ENCODE results near the gene PAM. TPM values are rescaled to one million over a fixed set of nuclear protein-coding genes. Genes with fewer than 3 reads are reported as not detected.

The PAM gene
- total RNA-seq, 4 donors from 2014 or later = 73.0 to 181 (median 138) TPM

DNA sequence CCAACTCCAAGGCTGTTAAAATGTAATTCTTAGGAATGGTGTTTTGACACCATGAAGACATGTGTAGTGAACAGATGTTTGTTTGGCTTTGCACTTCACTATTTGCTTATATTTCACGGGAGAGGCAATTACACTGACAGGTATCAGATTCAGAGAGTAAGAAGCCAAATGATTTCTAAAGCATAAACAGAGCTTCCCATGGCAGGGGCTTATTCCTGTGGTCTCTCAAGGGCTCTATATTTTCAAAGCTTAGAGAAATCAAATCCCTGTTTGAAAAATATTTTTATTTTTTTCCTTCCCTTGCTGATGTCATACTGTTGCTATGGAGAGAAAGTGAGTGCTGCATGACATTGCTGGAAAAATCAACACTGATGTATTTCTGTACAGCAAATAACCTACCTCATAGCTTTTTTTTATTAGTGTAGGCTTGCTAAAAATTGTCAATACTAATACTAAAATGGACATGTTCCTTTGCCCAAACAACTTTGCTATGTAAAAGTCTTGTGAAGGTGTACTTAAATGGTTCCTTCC is 203.4 kb downstream of the PAM start:
- TF ChIP-seq POLR2A (IDR thresholded peaks at IDR 0.05) = no peak
- TF ChIP-seq, protein P1, sequence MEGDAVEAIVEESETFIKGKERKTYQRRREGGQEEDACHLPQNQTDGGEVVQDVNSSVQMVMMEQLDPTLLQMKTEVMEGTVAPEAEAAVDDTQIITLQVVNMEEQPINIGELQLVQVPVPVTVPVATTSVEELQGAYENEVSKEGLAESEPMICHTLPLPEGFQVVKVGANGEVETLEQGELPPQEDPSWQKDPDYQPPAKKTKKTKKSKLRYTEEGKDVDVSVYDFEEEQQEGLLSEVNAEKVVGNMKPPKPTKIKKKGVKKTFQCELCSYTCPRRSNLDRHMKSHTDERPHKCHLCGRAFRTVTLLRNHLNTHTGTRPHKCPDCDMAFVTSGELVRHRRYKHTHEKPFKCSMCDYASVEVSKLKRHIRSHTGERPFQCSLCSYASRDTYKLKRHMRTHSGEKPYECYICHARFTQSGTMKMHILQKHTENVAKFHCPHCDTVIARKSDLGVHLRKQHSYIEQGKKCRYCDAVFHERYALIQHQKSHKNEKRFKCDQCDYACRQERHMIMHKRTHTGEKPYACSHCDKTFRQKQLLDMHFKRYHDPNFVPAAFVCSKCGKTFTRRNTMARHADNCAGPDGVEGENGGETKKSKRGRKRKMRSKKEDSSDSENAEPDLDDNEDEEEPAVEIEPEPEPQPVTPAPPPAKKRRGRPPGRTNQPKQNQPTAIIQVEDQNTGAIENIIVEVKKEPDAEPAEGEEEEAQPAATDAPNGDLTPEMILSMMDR (IDR thresholded peaks at IDR 0.05) = no peak
- no peak for TF ChIP-seq POLR2AphosphoS5 (IDR thresholded peaks at IDR 0.05)
- TF ChIP-seq EP300 (IDR thresholded peaks at IDR 0.05; ENCODE audit: low read depth) = no peak
- 38 to 41% methylated on average over 1 of the region's 1 CpG for WGBS, 2 donors (ENCODE audit: low coverage in 1 of 2)
- H3K9me3 ChIP-seq = no peaks in the 10 kb centered on the region
- DNase-seq = no peak
- H3K27me3 ChIP-seq = no peaks in the 10 kb centered on the region
- peaks cover 0 to 5% (median 0%) of the 10 kb centered on the region in 4 donors for H3K4me1 ChIP-seq
- H3K4me3 ChIP-seq = no peak overlapping the region
- no peaks in the 10 kb centered on the region for H3K36me3 ChIP-seq
- H3K27ac ChIP-seq = no peak overlapping the region
- intact Hi-C loops (cut with DNase I; ENCODE audit: low total_unique reads) (no loop called here), in situ Hi-C loops (cut with MboI; ENCODE audit: low pct_ligation_motif_present in 1 of 4, low pct_unique_long_range_greater_than_20kb in 1 of 4, low sequenced_read_pairs in 3 of 4) (loop anchor here in 1 of 4 donors (25.0 kb wide), 1 partner anchor 171 kb away; no protein-coding TSS in a partner anchor)

DNA sequence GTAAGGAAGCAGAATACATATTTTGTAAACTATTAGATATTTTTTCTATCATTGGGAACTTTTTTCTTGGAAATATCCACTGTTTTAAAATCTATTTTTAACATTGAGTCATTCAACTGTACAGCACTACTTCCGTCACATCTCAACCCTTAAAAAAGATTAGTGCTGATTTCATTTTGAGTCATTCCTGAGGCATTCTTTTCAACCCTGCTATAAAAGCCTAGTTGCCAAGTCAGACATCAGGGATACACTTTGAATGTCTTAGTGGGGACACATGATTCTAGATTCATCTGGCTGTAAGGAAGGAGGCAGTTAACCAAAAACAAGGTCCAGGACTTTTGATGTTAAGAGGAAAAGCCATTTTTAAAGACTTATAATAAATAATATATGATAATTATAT is 203.9 kb downstream of the PAM start:
- intact Hi-C loops (cut with DNase I; ENCODE audit: low total_unique reads) = no loop called here
- no peak overlapping the region for H3K4me3 ChIP-seq
- TF ChIP-seq EP300 (IDR thresholded peaks at IDR 0.05; ENCODE audit: low read depth) (no peak), POLR2AphosphoS5 (IDR thresholded peaks at IDR 0.05) (no peak), POLR2A (IDR thresholded peaks at IDR 0.05) (no peak)
- TF ChIP-seq, protein P1 (IDR thresholded peaks at IDR 0.05) = no peak
- in situ Hi-C loops (cut with MboI; ENCODE audit: low pct_ligation_motif_present in 1 of 4, low pct_unique_long_range_greater_than_20kb in 1 of 4, low sequenced_read_pairs in 3 of 4) = loop anchor here in 1 of 4 donors (25.0 kb wide), 1 partner anchor 172 kb away; no protein-coding TSS in a partner anchor
- H3K9me3 ChIP-seq = no peaks in the 10 kb centered on the region
- peaks cover 0 to 5% (median 0%) of the 10 kb centered on the region in 4 donors for H3K4me1 ChIP-seq
- H3K27ac ChIP-seq = no peak overlapping the region
- no peak for DNase-seq
- no peaks in the 10 kb centered on the region for H3K36me3 ChIP-seq
- 56 to 61% methylated on average over 1 of the region's 1 CpG for WGBS, 2 donors (ENCODE audit: low coverage in 1 of 2)
- no peaks in the 10 kb centered on the region for H3K27me3 ChIP-seq

DNA sequence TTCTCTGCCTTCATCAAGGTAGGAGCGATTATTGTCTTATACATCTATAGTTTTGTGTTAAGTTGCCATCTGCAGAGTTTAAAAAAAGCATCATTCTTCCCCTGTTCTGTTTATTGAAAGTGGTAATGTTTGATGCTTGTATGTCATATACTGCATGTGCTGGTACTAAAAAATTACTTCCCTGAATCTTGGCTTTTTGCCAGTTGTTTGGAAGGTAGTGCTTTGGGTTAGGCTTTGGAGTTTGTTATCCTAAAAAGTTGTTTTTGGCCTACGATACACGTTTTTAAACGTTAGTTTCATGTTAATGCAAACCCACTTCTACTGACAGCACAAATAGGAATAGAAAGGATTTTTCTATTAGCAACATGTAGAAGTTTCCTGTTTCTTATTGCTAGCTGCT is 206.6 kb downstream of the PAM start:
- 72 to 74% methylated on average over 4 of the region's 4 CpGs for WGBS, 2 donors (ENCODE audit: low coverage in 1 of 2)
- H3K9me3 ChIP-seq = no peaks in the 10 kb centered on the region
- intact Hi-C loops (cut with DNase I; ENCODE audit: low total_unique reads) = no loop called here

DNA sequence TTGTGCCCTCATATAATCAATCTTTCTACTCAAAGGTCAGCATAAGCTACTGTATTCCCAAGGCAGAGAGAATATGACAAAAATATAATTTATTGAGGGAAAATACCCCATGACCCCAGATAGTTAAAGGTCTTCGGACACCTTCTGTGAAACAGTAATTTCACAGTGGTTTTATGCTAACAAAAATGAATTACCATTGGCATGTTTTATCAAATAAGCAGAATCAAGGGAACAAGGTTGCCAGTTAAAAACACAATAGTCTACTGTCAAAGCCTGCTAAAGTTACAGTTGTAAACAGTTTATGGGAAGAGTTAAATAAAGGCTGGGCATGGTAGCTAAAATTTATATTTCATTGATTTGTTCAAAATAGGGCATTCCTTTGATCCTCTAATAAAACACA is 210.5 kb downstream of the PAM start:
- WGBS, 2 donors (ENCODE audit: low coverage in 1 of 2) = 62 to 67% methylated on average over 1 of the region's 1 CpG

More for the DNA sequence above, 206.6 kb downstream of the PAM start:
- no peaks in the 10 kb centered on the region for H3K36me3 ChIP-seq
- DNase-seq = no peak
- H3K27ac ChIP-seq = no peak overlapping the region
- peaks cover 0 to 5% (median 0%) of the 10 kb centered on the region in 4 donors for H3K4me1 ChIP-seq
- in situ Hi-C loops (cut with MboI; ENCODE audit: low pct_ligation_motif_present in 1 of 4, low pct_unique_long_range_greater_than_20kb in 1 of 4, low sequenced_read_pairs in 3 of 4) = loop anchor here in 1 of 4 donors (25.0 kb wide), 1 partner anchor 174 kb away; no protein-coding TSS in a partner anchor
- no peak overlapping the region for H3K4me3 ChIP-seq
- TF ChIP-seq, protein P1 (IDR thresholded peaks at IDR 0.05) = no peak
- TF ChIP-seq POLR2AphosphoS5 (IDR thresholded peaks at IDR 0.05) (no peak), POLR2A (IDR thresholded peaks at IDR 0.05) (no peak), EP300 (IDR thresholded peaks at IDR 0.05; ENCODE audit: low read depth) (no peak)
- no peaks in the 10 kb centered on the region for H3K27me3 ChIP-seq

More for the DNA sequence above, 210.5 kb downstream of the PAM start:
- DNase-seq = no peak
- Histone ChIP-seq H3K4me1 (no peaks in the 10 kb centered on the region), H3K27ac (no peak overlapping the region), H3K36me3 (no peaks in the 10 kb centered on the region), H3K4me3 (no peak overlapping the region), H3K27me3 (no peaks in the 10 kb centered on the region), H3K9me3 (no peaks in the 10 kb centered on the region)
- in situ Hi-C loops (cut with MboI; ENCODE audit: low pct_ligation_motif_present in 1 of 4, low pct_unique_long_range_greater_than_20kb in 1 of 4, low sequenced_read_pairs in 3 of 4) (loop anchor here in 1 of 4 donors (25.0 kb wide), 1 partner anchor 178 kb away; no protein-coding TSS in a partner anchor), intact Hi-C loops (cut with DNase I; ENCODE audit: low total_unique reads) (no loop called here)
- TF ChIP-seq, protein P1 (IDR thresholded peaks at IDR 0.05) = no peak
- TF ChIP-seq POLR2AphosphoS5 (IDR thresholded peaks at IDR 0.05) (no peak), EP300 (IDR thresholded peaks at IDR 0.05; ENCODE audit: low read depth) (no peak), POLR2A (IDR thresholded peaks at IDR 0.05) (no peak)

All from transverse colon (tissue), 4 donors.